ENCODE results near the gene ABCA9.

GRCh38 chr17:69059458-69060175 lies 1.1 kb downstream of the ABCA9 start:
- TF ChIP-seq POLR2AphosphoS5 (IDR thresholded peaks at IDR 0.05) = no peak
- no peak for TF ChIP-seq CTCF (IDR thresholded peaks at IDR 0.05)
- TF ChIP-seq POLR2A (IDR thresholded peaks at IDR 0.05) = no peak

All from transverse colon (tissue), 4 donors.